ENCODE data around the gene PTPN22.

The PTPN22 gene

GRCh38 chr1:113913887-113914664 lies 42.6 kb upstream of the PTPN22 start:
- no CpG with 5 or more reads among the region's 5 CpGs for WGBS, 2 donors (ENCODE audit: extremely low coverage in 2 of 2, insufficient read length in 2 of 2, insufficient replicate concordance in 1 of 2)
- Histone ChIP-seq H3K14ac (ENCODE audit: low read length) (no peak overlapping the region), H2BK15ac (ENCODE audit: low read length) (no peak overlapping the region), H3K36me3 (replicated peaks in 1 of 2; ENCODE audit: control insufficient read depth in 2 of 2, insufficient read depth in 2 of 2, low read length in 2 of 2) (peaks cover 10 to 53% of the 10 kb centered on the region in 2 donors), H2BK12ac (ENCODE audit: low read length) (no peak overlapping the region), H3K18ac (ENCODE audit: low read length) (no peak overlapping the region), H3K27ac (replicated peaks; ENCODE audit: low read length) (no peak overlapping the region), H3K27me3 (ENCODE audit: control insufficient read depth in 3 of 3, insufficient read depth in 3 of 3, low read depth in 1 of 3, low read length in 3 of 3) (no peaks in the 10 kb centered on the region), H3K4me3 (ENCODE audit: low read length in 2 of 2) (no peak overlapping the region), H2BK5ac (ENCODE audit: low read length) (no peak overlapping the region), H3K4me1 (ENCODE audit: control insufficient read depth in 2 of 2, insufficient read depth in 1 of 2, low read depth in 1 of 2, low read length in 2 of 2) (peaks cover 0 to 4% of the 10 kb centered on the region in 2 donors), H3K4me2 (ENCODE audit: insufficient read depth, low read length, poor library complexity, severe bottlenecking) (no peak overlapping the region), H4K8ac (ENCODE audit: low read depth, low read length) (no peak overlapping the region), H3K9me3 (replicated peaks in 1 of 2; ENCODE audit: control insufficient read depth in 2 of 2, insufficient read depth in 1 of 2, low read depth in 1 of 2, low read length in 2 of 2) (no peaks in the 10 kb centered on the region), H3K23ac (ENCODE audit: low read depth, low read length, poor library complexity) (no peak overlapping the region), H2BK120ac (ENCODE audit: low read depth, low read length) (no peak overlapping the region), H3K9ac (ENCODE audit: low read depth, low read length, poor library complexity) (no peak overlapping the region), H4K91ac (ENCODE audit: low read depth, low read length, poor library complexity) (no peak overlapping the region), H2AK5ac (ENCODE audit: low read depth, low read length) (no peak overlapping the region), H2AFZ (ENCODE audit: low read length) (no peak overlapping the region), H3K79me1 (ENCODE audit: low read depth, low read length) (no peaks in the 10 kb centered on the region), H3K4ac (ENCODE audit: low read length) (no peak overlapping the region)
- DNase-seq (ENCODE audit: low spot score): no peak

- Histone ChIP-seq H3K9me3 (replicated peaks in 1 of 2; ENCODE audit: control insufficient read depth in 2 of 2, insufficient read depth in 1 of 2, low read depth in 1 of 2, low read length in 2 of 2) (no peaks in the 10 kb centered on the region), H3K4me3 (ENCODE audit: low read length in 2 of 2) (no peak overlapping the region), H3K36me3 (replicated peaks in 1 of 2; ENCODE audit: control insufficient read depth in 2 of 2, insufficient read depth in 2 of 2, low read length in 2 of 2) (peaks cover 13 to 60% of the 10 kb centered on the region in 2 donors), H3K4me1 (ENCODE audit: control insufficient read depth in 2 of 2, insufficient read depth in 1 of 2, low read depth in 1 of 2, low read length in 2 of 2) (peaks cover 0 to 4% of the 10 kb centered on the region in 2 donors), H2BK120ac (ENCODE audit: low read depth, low read length) (no peak overlapping the region), H2BK15ac (ENCODE audit: low read length) (no peak overlapping the region), H3K14ac (ENCODE audit: low read length) (no peak overlapping the region), H3K27me3 (ENCODE audit: control insufficient read depth in 3 of 3, insufficient read depth in 3 of 3, low read depth in 1 of 3, low read length in 3 of 3) (no peaks in the 10 kb centered on the region), H2AFZ (ENCODE audit: low read length) (no peak overlapping the region), H4K8ac (ENCODE audit: low read depth, low read length) (no peak overlapping the region), H3K4ac (ENCODE audit: low read length) (no peak overlapping the region), H3K9ac (ENCODE audit: low read depth, low read length, poor library complexity) (no peak overlapping the region), H2AK5ac (ENCODE audit: low read depth, low read length) (no peak overlapping the region), H4K91ac (ENCODE audit: low read depth, low read length, poor library complexity) (no peak overlapping the region), H3K4me2 (ENCODE audit: insufficient read depth, low read length, poor library complexity, severe bottlenecking) (no peak overlapping the region), H3K23ac (ENCODE audit: low read depth, low read length, poor library complexity) (no peak overlapping the region), H3K18ac (ENCODE audit: low read length) (no peak overlapping the region), H3K27ac (replicated peaks; ENCODE audit: low read length) (no peak overlapping the region), H2BK5ac (ENCODE audit: low read length) (no peak overlapping the region), H2BK12ac (ENCODE audit: low read length) (no peak overlapping the region), H3K79me1 (ENCODE audit: low read depth, low read length) (no peaks in the 10 kb centered on the region)
- no CpG with 5 or more reads among the region's 3 CpGs for whole genome bisulfite sequencing, 2 donors (ENCODE audit: extremely low coverage in 2 of 2, insufficient read length in 2 of 2, insufficient replicate concordance in 1 of 2)
- no peak for DNase-seq (ENCODE audit: low spot score)
Measured at GRCh38 chr1:113913312-113913668, 41.8 kb upstream of the PTPN22 start.

- peaks cover 0 to 4% of the 10 kb centered on the region in 2 donors for H3K4me1 ChIP-seq (ENCODE audit: control insufficient read depth in 2 of 2, insufficient read depth in 1 of 2, low read depth in 1 of 2, low read length in 2 of 2)
- no peak overlapping the region for H2BK12ac ChIP-seq (ENCODE audit: low read length)
- DNase-seq (ENCODE audit: low spot score): no peak
- no peak overlapping the region for H2BK5ac ChIP-seq (ENCODE audit: low read length)
- H2AK5ac ChIP-seq (ENCODE audit: low read depth, low read length): no peak overlapping the region
- no peak overlapping the region for H3K18ac ChIP-seq (ENCODE audit: low read length)
- peaks cover 16 to 66% of the 10 kb centered on the region in 2 donors for H3K36me3 ChIP-seq (replicated peaks in 1 of 2; ENCODE audit: control insufficient read depth in 2 of 2, insufficient read depth in 2 of 2, low read length in 2 of 2)
- H3K4me2 ChIP-seq (ENCODE audit: insufficient read depth, low read length, poor library complexity, severe bottlenecking): no peak overlapping the region
- no peak overlapping the region for H4K8ac ChIP-seq (ENCODE audit: low read depth, low read length)
- H3K9me3 ChIP-seq (replicated peaks in 1 of 2; ENCODE audit: control insufficient read depth in 2 of 2, insufficient read depth in 1 of 2, low read depth in 1 of 2, low read length in 2 of 2): no peaks in the 10 kb centered on the region
- H2BK15ac ChIP-seq (ENCODE audit: low read length): no peak overlapping the region
- no peak overlapping the region for H3K23ac ChIP-seq (ENCODE audit: low read depth, low read length, poor library complexity)
- H3K14ac ChIP-seq (ENCODE audit: low read length): no peak overlapping the region
- H2AFZ ChIP-seq (ENCODE audit: low read length): no peak overlapping the region
- WGBS, 2 donors (ENCODE audit: extremely low coverage in 2 of 2, insufficient read length in 2 of 2, insufficient replicate concordance in 1 of 2): no CpG with 5 or more reads among the region's 6 CpGs
- no peak overlapping the region for H3K27ac ChIP-seq (replicated peaks; ENCODE audit: low read length)
- H4K91ac ChIP-seq (ENCODE audit: low read depth, low read length, poor library complexity): no peak overlapping the region
- no peak overlapping the region for H2BK120ac ChIP-seq (ENCODE audit: low read depth, low read length)
- no peak overlapping the region for H3K4ac ChIP-seq (ENCODE audit: low read length)
- no peaks in the 10 kb centered on the region for H3K27me3 ChIP-seq (ENCODE audit: control insufficient read depth in 3 of 3, insufficient read depth in 3 of 3, low read depth in 1 of 3, low read length in 3 of 3)
- no peak overlapping the region for H3K9ac ChIP-seq (ENCODE audit: low read depth, low read length, poor library complexity)
- no peaks in the 10 kb centered on the region for H3K79me1 ChIP-seq (ENCODE audit: low read depth, low read length)
- H3K4me3 ChIP-seq (ENCODE audit: low read length in 2 of 2): no peak overlapping the region
Measured at GRCh38 chr1:113912594-113913311, 41.2 kb upstream of the PTPN22 start.

- no peak overlapping the region for H2BK12ac ChIP-seq (ENCODE audit: low read length)
- no peak overlapping the region for H2BK5ac ChIP-seq (ENCODE audit: low read length)
- no peak overlapping the region for H3K14ac ChIP-seq (ENCODE audit: low read length)
- peaks cover 9 to 56% of the 10 kb centered on the region in 2 donors for H3K36me3 ChIP-seq (replicated peaks in 1 of 2; ENCODE audit: control insufficient read depth in 2 of 2, insufficient read depth in 2 of 2, low read length in 2 of 2)
- no peak overlapping the region for H3K4ac ChIP-seq (ENCODE audit: low read length)
- H2BK15ac ChIP-seq (ENCODE audit: low read length): no peak overlapping the region
- peak overlapping the region; percentile 94 for H2AFZ ChIP-seq (ENCODE audit: low read length)
- H3K79me1 ChIP-seq (ENCODE audit: low read depth, low read length): peaks cover 4% of the 10 kb centered on the region
- peak overlapping the region; percentile 77 for H3K4me2 ChIP-seq (ENCODE audit: insufficient read depth, low read length, poor library complexity, severe bottlenecking)
- no peak for DNase-seq (ENCODE audit: low spot score)
- H2AK5ac ChIP-seq (ENCODE audit: low read depth, low read length): peak overlapping the region; percentile 32
- no peak overlapping the region for H4K91ac ChIP-seq (ENCODE audit: low read depth, low read length, poor library complexity)
- no peak overlapping the region for H4K8ac ChIP-seq (ENCODE audit: low read depth, low read length)
- no peaks in the 10 kb centered on the region for H3K9me3 ChIP-seq (replicated peaks in 1 of 2; ENCODE audit: control insufficient read depth in 2 of 2, insufficient read depth in 1 of 2, low read depth in 1 of 2, low read length in 2 of 2)
- WGBS, 2 donors (ENCODE audit: extremely low coverage in 2 of 2, insufficient read length in 2 of 2, insufficient replicate concordance in 1 of 2): no CpG with 5 or more reads among the region's 17 CpGs
- H3K9ac ChIP-seq (ENCODE audit: low read depth, low read length, poor library complexity): peak overlapping the region; percentile 83
- H3K18ac ChIP-seq (ENCODE audit: low read length): peak overlapping the region; percentile 55
- H3K27me3 ChIP-seq (ENCODE audit: control insufficient read depth in 3 of 3, insufficient read depth in 3 of 3, low read depth in 1 of 3, low read length in 3 of 3): no peaks in the 10 kb centered on the region
- peak overlapping the region; percentile 88 for H3K27ac ChIP-seq (replicated peaks; ENCODE audit: low read length)
- peak overlapping the region; percentile 72 to 99 for H3K4me3 ChIP-seq (ENCODE audit: low read length in 2 of 2)
- H3K23ac ChIP-seq (ENCODE audit: low read depth, low read length, poor library complexity): peak overlapping the region; percentile 50
- H3K4me1 ChIP-seq (ENCODE audit: control insufficient read depth in 2 of 2, insufficient read depth in 1 of 2, low read depth in 1 of 2, low read length in 2 of 2): peaks cover 2 to 6% of the 10 kb centered on the region in 2 donors
- no peak overlapping the region for H2BK120ac ChIP-seq (ENCODE audit: low read depth, low read length)
Measured at GRCh38 chr1:113905435-113905861, 33.9 kb upstream of the PTPN22 start.

Data from neuronal stem cell (in vitro differentiated cells).